ENCODE data around the gene WWOX. TPM values are rescaled to one million over a fixed set of nuclear protein-coding genes. Genes with fewer than 3 reads are reported as not detected.

The WWOX gene
- total RNA-seq, 1 experiment from 2014 or later, result 13.0 TPM

GRCh38 chr16:78294538-78295225 is 195.2 kb downstream of the WWOX start:
- DNase-seq (ENCODE audit: low read depth), result no peak

DNA sequence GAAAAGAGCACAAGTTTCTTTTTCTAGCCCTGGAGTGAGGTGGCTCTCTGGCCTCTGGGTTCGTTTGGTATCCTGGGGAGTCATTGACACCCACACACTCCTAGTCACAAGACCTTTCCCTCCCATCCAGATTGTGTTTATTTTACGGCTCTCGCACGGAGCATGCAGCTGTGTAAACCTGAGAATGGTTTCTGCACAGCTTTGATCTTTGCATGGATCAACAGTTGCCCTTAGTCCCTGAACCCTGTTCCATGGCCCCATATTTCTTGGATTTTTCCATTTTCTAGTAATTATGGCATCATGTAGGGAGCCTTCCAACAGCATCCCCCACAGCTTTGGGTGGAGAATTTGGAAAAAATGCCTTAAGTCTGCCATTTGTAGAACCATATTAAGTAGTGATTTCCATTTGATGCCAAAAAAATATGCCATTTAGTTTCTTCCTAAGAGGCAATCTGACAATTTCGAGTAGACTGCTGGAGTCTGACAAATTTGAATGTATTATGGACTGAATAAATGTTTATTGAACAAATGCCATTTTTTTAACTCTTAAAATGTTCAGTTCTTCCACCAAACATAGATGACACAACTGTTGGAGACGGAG is 197.7 kb downstream of the WWOX start:
- no peak for DNase-seq (ENCODE audit: low read depth)

DNA sequence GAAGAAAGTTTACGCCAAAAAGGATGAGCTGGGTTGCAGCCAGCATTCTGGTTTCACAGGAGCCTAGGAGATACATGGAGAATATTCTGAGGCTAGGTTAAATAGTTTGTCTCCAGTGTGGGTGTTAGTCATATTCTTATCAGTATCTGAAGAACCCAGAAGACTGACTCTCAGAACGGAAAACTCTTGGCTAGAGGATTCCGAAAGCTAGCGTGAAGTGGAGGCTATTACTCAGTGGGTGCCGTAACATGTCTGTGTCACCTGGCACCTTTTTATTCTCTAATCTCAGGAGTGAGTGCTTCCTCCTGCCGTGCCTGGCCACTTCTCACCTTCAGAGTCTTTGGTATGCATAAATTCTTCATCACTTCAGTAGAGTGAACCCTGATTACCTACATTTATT is 199.5 kb downstream of the WWOX start:
- no peak for DNase-seq (ENCODE audit: low read depth)

DNA sequence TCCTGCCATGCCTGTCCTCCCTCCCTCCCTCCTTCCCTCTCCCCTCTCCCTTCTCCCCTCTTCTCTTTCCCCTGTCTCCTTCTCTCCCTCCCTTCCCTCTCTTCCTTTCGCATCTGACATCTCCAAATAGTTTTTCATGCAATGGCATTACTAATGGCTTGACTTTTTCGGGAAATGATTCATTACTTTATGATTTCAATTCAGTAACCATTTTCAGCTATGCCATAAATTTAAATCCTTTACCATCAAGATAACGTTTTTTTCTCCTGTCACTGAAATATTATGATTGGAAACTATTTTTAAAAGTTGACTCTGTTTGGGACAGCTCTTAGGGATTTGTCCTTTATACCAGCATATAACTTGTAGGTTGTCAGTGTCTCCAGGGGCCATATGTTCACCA is 201.0 kb downstream of the WWOX start:
- DNase-seq (ENCODE audit: low read depth), result no peak

- no peak for DNase-seq (ENCODE audit: low read depth)
These were observed 204.5 kb downstream of the WWOX start for GRCh38 chr16:78303946-78304345.

GRCh38 chr16:78306361-78306760 is 206.9 kb downstream of the WWOX start:
- DNase-seq (ENCODE audit: low read depth), result no peak

GRCh38 chr16:78307824-78308528 is 208.5 kb downstream of the WWOX start:
- DNase-seq (ENCODE audit: low read depth), result no peak

GRCh38 chr16:78309763-78310162 is 210.3 kb downstream of the WWOX start:
- no peak for DNase-seq (ENCODE audit: low read depth)

- no peak for DNase-seq (ENCODE audit: low read depth)
These were observed 210.7 kb downstream of the WWOX start for GRCh38 chr16:78310196-78310595.

DNA sequence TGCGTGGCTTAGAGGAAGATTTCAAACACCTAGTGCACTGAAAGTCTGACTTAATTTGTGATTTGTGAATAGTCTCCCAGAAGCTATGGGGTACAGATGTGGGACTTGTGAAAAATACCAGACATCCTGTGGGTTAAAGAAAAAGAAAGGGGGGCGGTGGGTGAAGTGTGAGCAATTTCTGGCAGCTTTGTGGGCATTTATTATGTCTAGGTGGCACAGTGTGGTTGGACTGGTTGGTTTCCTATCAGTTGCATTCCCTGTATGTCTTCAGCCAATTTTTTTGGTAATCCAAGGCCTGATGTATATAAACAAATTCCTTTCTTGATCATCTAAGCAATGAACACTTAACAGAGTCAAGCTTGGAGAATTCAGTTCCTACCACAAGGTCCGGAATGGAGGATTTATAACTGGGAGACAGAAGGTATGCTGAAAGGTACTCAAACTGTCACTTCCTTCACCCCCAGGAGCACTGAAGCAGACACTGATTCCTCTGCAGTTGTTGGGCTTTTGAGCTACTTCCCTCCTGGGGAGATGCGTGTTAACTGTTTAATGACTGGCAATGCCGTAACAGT is 211.6 kb downstream of the WWOX start:
- DNase-seq (ENCODE audit: low read depth), result no peak

DNA sequence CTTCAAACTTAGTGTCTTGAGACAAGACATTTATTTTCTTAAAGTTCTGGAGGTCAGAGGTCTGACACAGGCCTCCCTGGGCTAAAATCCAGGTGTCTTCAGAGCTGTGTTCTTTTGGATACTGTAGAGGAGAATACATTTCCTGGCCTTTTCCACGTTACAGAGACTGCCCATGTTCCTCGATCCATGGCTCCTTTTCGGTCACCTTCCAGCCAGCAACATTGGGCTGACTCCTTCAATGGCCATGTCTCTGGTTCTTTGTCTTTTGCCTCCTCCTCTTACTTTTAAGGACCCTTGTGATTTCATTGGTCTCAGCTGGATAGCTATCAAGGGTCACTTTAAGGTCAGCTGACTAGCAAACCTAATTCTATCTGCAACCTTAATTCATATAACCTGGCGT is 212.4 kb downstream of the WWOX start:
- DNase-seq (ENCODE audit: low read depth), result no peak

- no peak for DNase-seq (ENCODE audit: low read depth)
These were observed 218.2 kb downstream of the WWOX start for GRCh38 chr16:78317564-78318240.

- no peak for DNase-seq (ENCODE audit: low read depth)
These were observed 222.3 kb downstream of the WWOX start for GRCh38 chr16:78321620-78322360.

- DNase-seq (ENCODE audit: low read depth), result no peak
These were observed 223.9 kb downstream of the WWOX start for GRCh38 chr16:78323315-78323714.

GRCh38 chr16:78324649-78325285 is 225.3 kb downstream of the WWOX start:
- DNase-seq (ENCODE audit: low read depth), result no peak

DNA sequence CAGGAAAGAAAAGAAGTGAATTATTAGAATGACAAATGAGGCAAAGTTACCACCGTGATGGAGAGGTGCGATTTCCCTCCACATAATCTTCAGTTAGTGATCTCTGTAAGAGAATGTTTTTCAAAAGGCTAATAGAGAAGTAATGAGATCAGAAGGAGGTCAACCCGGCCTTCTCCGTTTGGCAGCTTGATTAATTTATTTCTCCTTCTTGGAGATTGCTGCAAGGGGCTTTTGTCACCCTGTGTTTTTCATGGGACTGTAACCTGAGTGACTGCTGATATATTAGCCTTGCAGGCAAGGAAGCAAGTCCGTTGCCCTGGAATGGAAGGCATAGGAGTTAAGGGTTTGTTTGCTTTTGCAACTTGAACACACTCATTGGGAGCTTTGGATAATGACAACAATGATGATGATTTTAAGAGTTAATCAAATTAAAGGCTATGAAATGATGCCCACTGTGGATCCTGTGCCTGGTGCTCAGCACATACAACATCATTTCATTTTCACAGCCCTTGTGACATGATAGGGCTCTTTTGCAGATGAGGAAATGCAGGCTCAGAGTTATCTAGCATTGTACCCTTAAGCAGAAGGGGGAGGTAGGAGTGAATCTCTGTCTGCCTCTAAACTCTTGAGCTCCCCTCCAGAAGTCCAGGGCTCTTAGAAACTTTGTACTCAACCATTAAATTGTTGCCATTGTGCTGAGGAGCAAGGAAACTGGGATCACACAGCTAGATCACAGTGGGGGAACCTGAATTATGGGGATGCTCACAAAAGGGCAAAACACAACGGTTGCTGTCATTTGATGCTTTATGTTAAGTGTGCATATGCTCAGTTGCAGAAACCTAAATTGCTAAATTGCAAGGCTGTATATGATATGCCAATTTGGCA is 226.3 kb downstream of the WWOX start:
- no peak for DNase-seq (ENCODE audit: low read depth)

GRCh38 chr16:78326731-78327130 is 227.3 kb downstream of the WWOX start:
- no peak for DNase-seq (ENCODE audit: low read depth)

GRCh38 chr16:78331731-78332130 is 232.3 kb downstream of the WWOX start:
- DNase-seq (ENCODE audit: low read depth), result no peak

DNA sequence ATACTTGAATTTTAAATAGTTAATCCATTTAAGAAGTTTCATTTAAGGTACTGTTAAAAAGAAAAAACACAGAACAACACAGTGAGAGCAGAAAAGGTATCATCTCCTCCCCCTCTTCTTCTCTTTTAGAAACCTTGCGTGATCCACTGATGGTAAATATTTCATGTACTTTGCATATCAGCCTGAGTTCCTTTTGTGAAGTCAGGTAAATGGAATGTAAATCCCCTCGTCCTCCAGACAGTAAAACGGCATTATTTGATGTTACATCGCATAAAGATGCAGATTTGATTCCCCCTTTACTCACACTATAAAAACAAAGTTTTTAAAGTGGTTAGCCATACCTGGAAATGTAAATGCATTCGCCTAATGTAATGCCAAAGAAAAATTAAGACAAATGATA is 234.4 kb downstream of the WWOX start:
- DNase-seq (ENCODE audit: low read depth), result no peak

- no peak for DNase-seq (ENCODE audit: low read depth)
These were observed 241.1 kb downstream of the WWOX start for GRCh38 chr16:78340590-78340989.

Data from LHCN-M2 (cell line).